K562 (cell line): Measurements from ENCODE around the gene CCDC187. TPM values are rescaled to one million over a fixed set of nuclear protein-coding genes. Genes with fewer than 3 reads are reported as not detected.
A peak's percentile ranks its signal among the peaks of the same experiment; 100 is the strongest.

ENCODE experiments used
- ATAC-seq: fragments of 200-7000 bp; cut with Tn5 transposase; 3 replicates; pipeline ENCODE4 v1.9.1; 2020; ENCODE audit warnings: moderate library complexity
- BruUV-seq: library from RNA; stranded (reverse); fragments of 400-500 nt; replicated peaks from 2 replicates; lab custom pipeline; 2021; lab: Mats Ljungman, UMichigan
- CTCF ChIA-PET: fragments of 300-600 bp; formaldehyde crosslinking; extraction: SDS; loops from one replicate; lab custom pipeline; 2021; ENCODE audit warnings: low intra/inter-chr PET ratio; lab: Yijun Ruan, JAX
- POLR2A ChIA-PET: fragments of 300-600, 350-650 bp; sonication (Branson Sonifier 250); formaldehyde crosslinking; extraction: SDS; loops from one replicate; lab custom pipeline; 2021; ENCODE audit warnings: antibody characterized with exemption, inconsistent platforms; lab: Yijun Ruan, JAX
- DNase-seq, 4 experiments: peaks; one replicate each; pipeline versions ENCODE4 v3.0.0 to v3.0.0-alpha.2; 2011 to 2018; ENCODE audit warnings: low spot score in 3 of 4, mixed read lengths in 3 of 4; ENCODE audit errors: extremely low read depth in 1 of 4
- FAIRE-seq: peaks from 2 replicates; lab custom pipeline; 2011; peaks lifted over from hg19 to GRCh38; lab: Jason Lieb, UNC
- H2AFZ ChIP-seq: 2 replicates; pipeline ENCODE4 v1.6.0; 2011; ENCODE audit warnings: low read depth, low read length, control low read depth, inconsistent platforms
- H3K27ac ChIP-seq: fragments of 200-600 bp; 3 replicates; pipeline ENCODE4 v1.8.0; 2011; ENCODE audit warnings: low read depth, mild to moderate bottlenecking, control low read depth, inconsistent platforms, low read length, moderate library complexity, mixed read lengths; ENCODE audit errors: extremely low read depth
- H3K27me3 ChIP-seq, 2 experiments: fragments of 300-600 bp in 1 of 2; 2 replicates in 1 of 2; 3 replicates in 1 of 2; pipeline versions ENCODE4 v1.6.0 to v1.8.0; 2011; ENCODE audit warnings: inconsistent platforms in 2 of 2, low read length in 2 of 2, mild to moderate bottlenecking in 1 of 2, mixed read lengths in 1 of 2, moderate library complexity in 1 of 2; ENCODE audit not compliant: control insufficient read depth in 2 of 2, insufficient read depth in 2 of 2
- H3K36me3 ChIP-seq: fragments of 300-600 bp; 3 replicates; pipeline ENCODE4 v1.8.0; 2011; ENCODE audit warnings: mild to moderate bottlenecking, low read length, inconsistent platforms; ENCODE audit not compliant: control insufficient read depth, insufficient read depth
- H3K4me1 ChIP-seq, 2 experiments: fragments of 200-600 bp in 1 of 2; replicated peaks in 1 of 2; 2 replicates in 1 of 2; 3 replicates in 1 of 2; pipeline versions ENCODE4 v1.5.1 to v1.8.0; 2011; ENCODE audit warnings: inconsistent platforms in 2 of 2, low read length in 2 of 2, mild to moderate bottlenecking in 1 of 2, mixed read lengths in 1 of 2, moderate library complexity in 1 of 2; ENCODE audit not compliant: control insufficient read depth in 2 of 2, insufficient read depth in 2 of 2
- H3K4me2 ChIP-seq: 2 replicates; pipeline ENCODE4 v1.6.1; 2011; ENCODE audit warnings: low read length, control low read depth, inconsistent platforms, mixed read lengths; ENCODE audit not compliant: insufficient read depth
- H3K4me3 ChIP-seq: fragments of 200-600 bp; sonication (generic), shearing (Covaris generic); 2 replicates; pipeline ENCODE4 v1.5.1; 2016; ENCODE audit warnings: control low read depth, inconsistent platforms
- H3K79me2 ChIP-seq: fragments of 200-600 bp; 3 replicates; pipeline ENCODE4 v1.8.0; 2011; ENCODE audit warnings: low read length, inconsistent platforms; ENCODE audit not compliant: control insufficient read depth, insufficient read depth
- H3K9ac ChIP-seq, 2 experiments: 2 replicates each; pipeline versions ENCODE4 v1.6.0 to v1.6.1; 2011; ENCODE audit warnings: low read depth in 2 of 2, low read length in 2 of 2, control low read depth in 1 of 2, inconsistent platforms in 1 of 2, mild to moderate bottlenecking in 1 of 2, mixed read lengths in 1 of 2; ENCODE audit not compliant: insufficient read depth in 1 of 2
- H3K9me1 ChIP-seq: one replicate; pipeline ENCODE4 v1.6.0; 2011; ENCODE audit warnings: inconsistent platforms, mild to moderate bottlenecking, low read length, moderate library complexity; ENCODE audit not compliant: control insufficient read depth, insufficient read depth
- H3K9me3 ChIP-seq: replicated peaks from 2 replicates; pipeline ENCODE4 v1.5.1; 2011; ENCODE audit warnings: low read depth, low read length, inconsistent platforms; ENCODE audit not compliant: control insufficient read depth, insufficient read depth
- H4K20me1 ChIP-seq: replicated peaks from 2 replicates; pipeline ENCODE4 v1.6.1; 2011; ENCODE audit warnings: low read length, inconsistent platforms, mixed read lengths; ENCODE audit not compliant: control insufficient read depth, insufficient read depth
- MYNN ChIP-seq, 2 experiments: sonication (generic); formaldehyde crosslinking in 1 of 2; IDR thresholded peaks; 2 replicates each; pipeline versions ENCODE4 v1.5.0 to v1.6.1; 2016 to 2020; ENCODE audit warnings: antibody characterized with exemption in 1 of 2, missing genetic modification reagents in 1 of 2
- POLR2G ChIP-seq: fragments of 200-400 bp; formaldehyde crosslinking; IDR thresholded peaks from 2 replicates; pipeline ENCODE4 v1.6.1; 2017; ENCODE audit warnings: low read depth, mild to moderate bottlenecking, antibody characterized with exemption, low read length, moderate library complexity
- WGBS: fragments of 100-300 bp; shearing (Covaris generic); methylation state at CpG from one replicate; pipeline ENCODE4 v1.1.6; 2016; ENCODE audit warnings: low coverage, mixed read lengths; ENCODE audit not compliant: insufficient coverage; ENCODE audit errors: missing lambda C conversion rate; 5-methylcytosine and 5-hydroxymethylcytosine counted together
- in situ Hi-C: fragments of 300-500 bp; cut with MboI; formaldehyde crosslinking; loops from 4 replicates; pipeline ENCODE4 v1.15.0; 2018; ENCODE audit warnings: inconsistent platforms, mixed read lengths
- intact Hi-C: fragments of 100-400 bp; cut with micrococcal nuclease; formaldehyde crosslinking; loops from 2 replicates; pipeline ENCODE4 v1.14.2; 2022
- polyA plus RNA-seq, 8 experiments: library from polyadenylated mRNA; depleted of rRNA in 4 of 8; stranded (reverse) in 5 of 8; unstranded in 3 of 8; fragments of >200 nt; fragmentation: Nextera tagmentation in 2 of 8; fragmentation: Illumina TruSeq in 1 of 8; extraction: Ambion mirVana in 2 of 8; extraction: Trizol in 1 of 8; gene quantifications; 2 replicates each; pipeline versions ENCODE4 v1.2.1 to v1.2.3, GENCODE V29; 2011 to 2014; ENCODE audit warnings: inconsistent platforms in 1 of 8, missing spikeins in 1 of 8
- total RNA-seq, 7 experiments: library from RNA; depleted of rRNA in 6 of 7; stranded (reverse); fragments of >200 nt in 6 of 7; fragmentation: Illumina TruSeq in 2 of 7; extraction: Trizol in 2 of 7; gene quantifications; 2 replicates each; pipeline versions ENCODE4 v1.2.1 to v1.2.3, GENCODE V29; 2011 to 2021; ENCODE audit warnings: low replicate concordance in 1 of 7

The CCDC187 gene
- total and polyA plus RNA-seq, 9 of the 15 experiments (the other 6 are each of a cell fraction or from before 2014, with no cell fraction given) = not detected

DNA sequence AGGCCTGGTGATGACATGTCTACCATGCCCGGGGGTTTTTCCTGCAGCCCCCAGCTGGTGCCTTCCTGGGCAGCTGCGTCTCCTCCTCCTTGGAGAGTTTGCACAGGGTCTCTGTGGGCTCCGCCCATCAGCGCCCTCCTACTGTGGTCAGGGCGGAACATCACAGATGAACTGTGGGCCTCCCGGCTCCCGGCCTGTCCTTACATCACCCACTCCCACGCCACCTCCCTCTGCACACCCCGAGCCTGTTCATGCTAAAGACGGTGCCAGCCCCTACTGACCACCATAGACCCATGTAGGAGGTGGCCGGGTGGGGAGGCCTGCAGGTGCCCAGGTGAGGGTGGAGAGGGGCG lies 36.0 kb upstream of the CCDC187 start:
- DNase-seq (no peak), FAIRE-seq (no peak), ATAC-seq (no peak)
- in situ Hi-C loops = loop anchor here (25.0 kb wide), 1 partner anchor 297 kb away; no protein-coding TSS in a partner anchor
- H2AFZ ChIP-seq = no peak overlapping the region
- H3K4me1 ChIP-seq = peaks cover 7 to 96% of the 10 kb centered on the region in 2 experiments
- H3K27ac ChIP-seq = no peak overlapping the region
- TF ChIP-seq MYNN (IDR thresholded peaks at IDR 0.05) = no peak
- no peak for TF ChIP-seq MYNN (CRISPR knock-in tag; IDR thresholded peaks at IDR 0.05)
- 0 out of 2 replicates have a peak, but pooled peaks have one; percentile 8 for TF ChIP-seq POLR2G
- H4K20me1 ChIP-seq = no peaks in the 10 kb centered on the region
- H3K4me3 ChIP-seq = no peak overlapping the region
- intact Hi-C loops = loop anchor here (2.0 kb wide), 1 partner anchor 61 kb away; the partner anchor contains the start of gene SNAPC4
- POLR2A ChIA-PET = interaction anchor here (0.7 kb wide), 1 partner anchor 14 kb away, joined by 3 read pairs; no protein-coding TSS in a partner anchor
- BruUV-seq = no TSS peak
- whole genome bisulfite sequencing = 84% methylated on average over 12 of the region's 12 CpGs
- peaks cover 22% of the 10 kb centered on the region; the same call in 1 of the 3 replicates for H3K36me3 ChIP-seq
- no peaks in the 10 kb centered on the region for H3K9me3 ChIP-seq
- H3K4me2 ChIP-seq = no peak overlapping the region
- no peaks in the 10 kb centered on the region for H3K79me2 ChIP-seq
- no peaks in the 10 kb centered on the region for H3K27me3 ChIP-seq
- CTCF ChIA-PET = interaction anchor here (1.2 to 2.6 kb wide), 3 partner anchors 24 to 292 kb away, joined by 3 to 10 read pairs (median 9); partner anchors contain the start of genes DNLZ and SNAPC4
- H3K9ac ChIP-seq = no peak overlapping the region
- H3K9me1 ChIP-seq = peaks cover 3% of the 10 kb centered on the region
